HepG2 (cell line): Measurements from ENCODE around the gene ELMOD1. TPM values are rescaled to one million over a fixed set of nuclear protein-coding genes. Genes with fewer than 3 reads are reported as not detected.

Experiments used
- ATAC-seq: fragments of 200-7000 bp; cut with Tn5 transposase; 3 replicates; pipeline ENCODE4 v1.9.1; 2020; ENCODE audit warnings: mild to moderate bottlenecking, moderate library complexity
- BruUV-seq: library from RNA; stranded (reverse); fragments of 400-500 nt; replicated peaks from 2 replicates; lab custom pipeline; 2021; lab: Mats Ljungman, UMichigan
- CTCF ChIA-PET: fragments of 300-600 bp; formaldehyde crosslinking; extraction: SDS; loops from one replicate; lab custom pipeline; 2021; ENCODE audit warnings: low total read pairs, inconsistent platforms, low intra/inter-chr PET ratio; lab: Yijun Ruan, JAX
- POLR2A ChIA-PET: fragments of 350-600 bp; sonication (Branson Sonifier 250); formaldehyde crosslinking; loops from one replicate; lab custom pipeline; 2020; ENCODE audit warnings: antibody characterized with exemption, inconsistent platforms; lab: Yijun Ruan, JAX
- DNase-seq: peaks from one replicate; pipeline ENCODE4 v3.0.0-alpha.2; 2015; ENCODE audit warnings: low spot score
- FAIRE-seq: peaks from 3 replicates; lab custom pipeline; 2011; peaks lifted over from hg19 to GRCh38; lab: Jason Lieb, UNC
- H2AFZ ChIP-seq: one replicate; pipeline ENCODE4 v1.6.1; 2011; ENCODE audit warnings: low read length, inconsistent platforms
- H3K27ac ChIP-seq: fragments of 300-600 bp; 3 replicates; pipeline ENCODE4 v1.8.0; 2011; ENCODE audit warnings: mixed run types, mild to moderate bottlenecking, mixed read lengths, low read length, inconsistent platforms; ENCODE audit not compliant: insufficient read depth; ENCODE audit errors: extremely low read length
- H3K27me3 ChIP-seq, 2 experiments: fragments of 200-600 bp in 1 of 2; 2 replicates in 1 of 2; 3 replicates in 1 of 2; pipeline versions ENCODE4 v1.6.0 to v1.8.0; 2011; ENCODE audit warnings: low read length in 2 of 2, mild to moderate bottlenecking in 2 of 2, moderate library complexity in 2 of 2, inconsistent platforms in 1 of 2; ENCODE audit not compliant: insufficient read depth in 2 of 2, control insufficient read depth in 1 of 2
- H3K36me3 ChIP-seq, 2 experiments: fragments of 200-600 bp in 1 of 2; replicated peaks in 1 of 2; 2 replicates in 1 of 2; 3 replicates in 1 of 2; pipeline versions ENCODE4 v1.5.1 to v1.8.0; 2011; ENCODE audit warnings: low read length in 2 of 2, inconsistent platforms in 1 of 2; ENCODE audit not compliant: insufficient read depth in 2 of 2, control insufficient read depth in 1 of 2
- H3K4me1 ChIP-seq: 2 replicates; pipeline ENCODE4 v1.5.1; 2012; ENCODE audit warnings: low read length, inconsistent platforms; ENCODE audit not compliant: insufficient read depth
- H3K4me2 ChIP-seq: 2 replicates; pipeline ENCODE4 v1.6.0; 2011; ENCODE audit warnings: low read depth, low read length, inconsistent platforms
- H3K4me3 ChIP-seq, 3 experiments: fragments of 200-600 bp in 1 of 3; sonication (generic), shearing (Covaris generic) in 1 of 3; replicated peaks in 1 of 3; 2 replicates each; pipeline ENCODE4 v1.5.1; 2011 to 2016; ENCODE audit warnings: low read length in 3 of 3, inconsistent platforms in 2 of 3, low read depth in 2 of 3, mild to moderate bottlenecking in 2 of 3, control low read depth in 1 of 3, mixed read lengths in 1 of 3; ENCODE audit not compliant: insufficient read depth in 1 of 3
- H3K79me2 ChIP-seq: one replicate; pipeline ENCODE4 v1.6.1; 2011; ENCODE audit warnings: low read length, inconsistent platforms; ENCODE audit not compliant: insufficient read depth
- H3K9ac ChIP-seq: 2 replicates; pipeline ENCODE4 v1.6.0; 2011; ENCODE audit warnings: mild to moderate bottlenecking, low read depth, low read length, inconsistent platforms; ENCODE audit not compliant: insufficient read depth
- H3K9me3 ChIP-seq: 2 replicates; pipeline ENCODE4 v1.5.1; 2012; ENCODE audit warnings: mild to moderate bottlenecking, low read length
- H4K20me1 ChIP-seq: 2 replicates; pipeline ENCODE4 v1.6.0; 2011; ENCODE audit warnings: inconsistent platforms, mild to moderate bottlenecking, low read length, moderate library complexity; ENCODE audit not compliant: insufficient read depth
- MYNN ChIP-seq: sonication (generic); formaldehyde crosslinking; IDR thresholded peaks from 2 replicates; pipeline ENCODE4 v1.4.0; 2020; ENCODE audit warnings: mild to moderate bottlenecking, low read depth, missing genetic modification reagents
- NCOA2 ChIP-seq: sonication (generic); formaldehyde crosslinking; IDR thresholded peaks from 2 replicates; pipeline ENCODE4 v1.8.0; 2022; ENCODE audit warnings: inconsistent platforms
- PTBP1 ChIP-seq: fragments of 200-400 bp; formaldehyde crosslinking; IDR thresholded peaks from 2 replicates; pipeline ENCODE4 v1.6.1; 2018; ENCODE audit warnings: low read length, low read depth; ENCODE audit not compliant: poor library complexity, severe bottlenecking
- SRY ChIP-seq: sonication (generic); formaldehyde crosslinking; IDR thresholded peaks from 2 replicates; pipeline ENCODE4 v1.8.0; 2022; ENCODE audit warnings: mild to moderate bottlenecking, missing genetic modification reagents
- TAF15 ChIP-seq: fragments of 200-400 bp; formaldehyde crosslinking; IDR thresholded peaks from one replicate; pipeline ENCODE4 v1.6.1; 2018; ENCODE audit warnings: mild to moderate bottlenecking, low read depth, low read length; ENCODE audit not compliant: poor library complexity, severe bottlenecking
- ZNF564 ChIP-seq: sonication (generic); formaldehyde crosslinking; IDR thresholded peaks from 2 replicates; pipeline ENCODE4 v1.8.1; 2023; ENCODE audit warnings: mild to moderate bottlenecking, missing genetic modification reagents
- ZNF75D ChIP-seq: sonication (generic); formaldehyde crosslinking; IDR thresholded peaks from 2 replicates; pipeline ENCODE4 v1.8.1; 2023; ENCODE audit warnings: missing genetic modification reagents, mild to moderate bottlenecking, borderline replicate concordance
- WGBS: methylation state at CpG from one replicate; pipeline ENCODE4 v1.1.6; 2017; ENCODE audit warnings: low lambda C conversion rate; 5-methylcytosine and 5-hydroxymethylcytosine counted together
- in situ Hi-C: cut with HindIII; loops from 2 replicates; pipeline ENCODE4 v1.10.0; 2017; ENCODE audit warnings: low pct_unique_long_range_greater_than_20kb; ENCODE audit not compliant: extremely low pct_ligation_motif_present
- intact Hi-C: fragments of 100-400 bp; cut with micrococcal nuclease; formaldehyde crosslinking; loops from one replicate; pipeline ENCODE4 v1.10.0; 2022; ENCODE audit not compliant: unreplicated experiment
- polyA plus RNA-seq, 8 experiments: library from polyadenylated mRNA; depleted of rRNA in 3 of 8; stranded (reverse) in 7 of 8; unstranded in 1 of 8; fragments of >200 nt; fragmentation: Illumina TruSeq in 4 of 8; extraction: Trizol in 4 of 8; gene quantifications; 2 replicates each; pipeline versions ENCODE4 v1.2.1 to v1.2.3, GENCODE V29; 2011 to 2016; ENCODE audit warnings: low read depth in 4 of 8, missing spikeins in 1 of 8, mixed read lengths in 1 of 8; ENCODE audit not compliant: insufficient read depth in 1 of 8
- total RNA-seq, 5 experiments: library from RNA; depleted of rRNA; stranded (reverse); fragments of >200 nt; fragmentation: Illumina TruSeq; extraction: Trizol; gene quantifications; 2 replicates each; pipeline ENCODE4 v1.2.3, GENCODE V29; 2016; ENCODE audit warnings: low read depth in 1 of 5
- TF ChIP-seq, protein P1 (sequence below): sonication (generic); formaldehyde crosslinking; IDR thresholded peaks from 2 replicates; pipeline ENCODE4 v1.4.0; 2020; ENCODE audit warnings: missing genetic modification reagents, low read depth, mild to moderate bottlenecking, borderline replicate concordance
- TF ChIP-seq, protein P2 (sequence below): IDR thresholded peaks from 2 replicates; pipeline ENCODE4 v1.6.1; 2018; ENCODE audit warnings: missing genetic modification reagents, mild to moderate bottlenecking, missing compliant biosample characterization
- TF ChIP-seq, protein P3 (sequence below): IDR thresholded peaks from 2 replicates; pipeline ENCODE4 v1.6.1; 2016; ENCODE audit warnings: low read depth, control low read depth

The ELMOD1 gene
- total and polyA plus RNA-seq, 2 of the 13 experiments (the other 11 are each of a cell fraction or from before 2014, with no cell fraction given): not detected

DNA sequence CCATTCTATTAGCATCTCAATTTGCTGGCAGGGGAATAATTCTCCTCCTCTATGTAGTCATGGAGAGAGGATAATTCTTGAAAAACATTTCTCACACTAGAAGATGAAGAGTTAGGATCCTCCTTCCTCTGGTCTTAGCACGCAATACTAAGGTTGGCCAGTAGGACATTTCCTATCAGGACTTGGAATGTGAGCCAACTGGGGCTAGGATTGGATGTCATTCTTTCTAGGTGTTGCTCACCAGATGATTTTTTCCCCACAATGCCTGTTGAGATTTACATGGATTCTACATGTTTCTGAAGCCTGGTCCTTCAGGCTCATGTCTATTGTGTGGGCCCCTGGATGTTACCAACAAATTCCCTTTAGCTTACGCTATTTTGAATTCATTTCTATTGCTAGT, 92.9 kb downstream of the ELMOD1 start:
- H3K9ac ChIP-seq: no peak overlapping the region
- H3K79me2 ChIP-seq: no peaks in the 10 kb centered on the region
- H4K20me1 ChIP-seq: no peaks in the 10 kb centered on the region
- DNase-seq (no peak), FAIRE-seq (no peak), ATAC-seq (peak; percentile 71)
- no TSS peak for BruUV-seq
- H3K36me3 ChIP-seq: no peaks in the 10 kb centered on the region
- H3K4me1 ChIP-seq: no peaks in the 10 kb centered on the region
- no peak overlapping the region for H3K27ac ChIP-seq
- H3K4me2 ChIP-seq: no peak overlapping the region
- ChIA-PET POLR2A (no interaction called here), CTCF (no interaction called here)
- no peaks in the 10 kb centered on the region for H3K9me3 ChIP-seq
- intact Hi-C loops: no loop called here
- peaks cover 0 to 4% of the 10 kb centered on the region in 2 experiments; a peak in 1 of 5 replicates for H3K27me3 ChIP-seq
- whole genome bisulfite sequencing: 15% methylated on average over 2 of the region's 2 CpGs
- in situ Hi-C loops: no loop called here
- TF ChIP-seq NCOA2 (CRISPR knock-in tag): no peak
- TF ChIP-seq, protein P1, sequence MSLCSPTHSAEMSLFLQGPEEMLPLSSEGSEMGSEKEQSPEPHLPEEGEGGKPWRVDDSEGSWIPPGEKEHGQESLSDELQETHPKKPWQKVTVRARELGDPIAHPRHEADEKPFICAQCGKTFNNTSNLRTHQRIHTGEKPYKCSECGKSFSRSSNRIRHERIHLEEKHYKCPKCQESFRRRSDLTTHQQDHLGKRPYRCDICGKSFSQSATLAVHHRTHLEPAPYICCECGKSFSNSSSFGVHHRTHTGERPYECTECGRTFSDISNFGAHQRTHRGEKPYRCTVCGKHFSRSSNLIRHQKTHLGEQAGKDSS: no peak
- no peak overlapping the region for H3K4me3 ChIP-seq
- H2AFZ ChIP-seq: no peak overlapping the region

DNA sequence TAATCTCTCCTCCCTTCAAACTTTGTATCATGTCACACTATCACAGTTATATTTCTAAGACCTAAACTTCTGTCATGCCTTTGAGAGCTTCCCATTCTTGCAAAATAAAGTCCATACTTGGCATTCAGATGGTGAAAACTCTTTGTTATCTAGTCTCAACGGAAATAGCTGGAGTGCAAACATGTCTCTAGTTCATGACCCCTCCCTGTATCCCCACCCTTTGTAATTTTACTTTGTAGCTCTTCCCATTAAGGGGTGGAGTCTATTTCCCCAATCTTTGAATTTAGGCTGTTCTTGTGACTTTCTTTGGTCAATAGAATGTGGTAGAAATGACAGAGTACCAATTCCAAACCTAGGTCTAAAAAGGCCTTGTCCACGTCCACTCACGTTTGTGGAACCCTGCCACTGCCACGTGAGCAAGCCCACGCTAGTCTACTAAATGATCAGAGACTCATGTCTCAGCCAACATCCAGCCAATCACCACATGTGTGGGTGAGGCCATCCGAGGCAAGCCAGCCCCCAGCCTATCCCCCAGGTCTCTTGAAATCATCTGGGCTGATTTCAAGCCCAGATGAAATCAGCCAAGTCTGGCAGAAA, 97.5 kb downstream of the ELMOD1 start:
- Histone ChIP-seq H3K79me2 (no peaks in the 10 kb centered on the region), H3K9ac (no peak overlapping the region), H2AFZ (no peak overlapping the region), H3K27me3 (no peaks in the 10 kb centered on the region), H3K4me3 (no peak overlapping the region), H4K20me1 (no peaks in the 10 kb centered on the region), H3K9me3 (no peaks in the 10 kb centered on the region), H3K4me2 (no peak overlapping the region), H3K4me1 (no peaks in the 10 kb centered on the region)
- ATAC-seq: no peak
- intact Hi-C loops: no loop called here
- DNase-seq: peak; percentile 4
- FAIRE-seq: no peak
- ChIA-PET POLR2A (no interaction called here), CTCF (interaction anchor here (2.2 to 2.9 kb wide), 2 partner anchors 112 to 139 kb away, joined by 18 to 36 read pairs; no protein-coding TSS in a partner anchor)
- in situ Hi-C loops: no loop called here
- 10% methylated on average over 5 of the region's 6 CpGs for WGBS
- BruUV-seq: no TSS peak
- TF ChIP-seq MYNN (CRISPR knock-in tag) (no peak), PTBP1 (no peak), ZNF75D (CRISPR knock-in tag) (no peak), ZNF564 (CRISPR knock-in tag) (no peak), SRY (no peak), TAF15 (no peak)
- TF ChIP-seq, protein P2, sequence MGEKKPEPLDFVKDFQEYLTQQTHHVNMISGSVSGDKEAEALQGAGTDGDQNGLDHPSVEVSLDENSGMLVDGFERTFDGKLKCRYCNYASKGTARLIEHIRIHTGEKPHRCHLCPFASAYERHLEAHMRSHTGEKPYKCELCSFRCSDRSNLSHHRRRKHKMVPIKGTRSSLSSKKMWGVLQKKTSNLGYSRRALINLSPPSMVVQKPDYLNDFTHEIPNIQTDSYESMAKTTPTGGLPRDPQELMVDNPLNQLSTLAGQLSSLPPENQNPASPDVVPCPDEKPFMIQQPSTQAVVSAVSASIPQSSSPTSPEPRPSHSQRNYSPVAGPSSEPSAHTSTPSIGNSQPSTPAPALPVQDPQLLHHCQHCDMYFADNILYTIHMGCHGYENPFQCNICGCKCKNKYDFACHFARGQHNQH (CRISPR knock-in tag): no peak
- TF ChIP-seq, protein P3, sequence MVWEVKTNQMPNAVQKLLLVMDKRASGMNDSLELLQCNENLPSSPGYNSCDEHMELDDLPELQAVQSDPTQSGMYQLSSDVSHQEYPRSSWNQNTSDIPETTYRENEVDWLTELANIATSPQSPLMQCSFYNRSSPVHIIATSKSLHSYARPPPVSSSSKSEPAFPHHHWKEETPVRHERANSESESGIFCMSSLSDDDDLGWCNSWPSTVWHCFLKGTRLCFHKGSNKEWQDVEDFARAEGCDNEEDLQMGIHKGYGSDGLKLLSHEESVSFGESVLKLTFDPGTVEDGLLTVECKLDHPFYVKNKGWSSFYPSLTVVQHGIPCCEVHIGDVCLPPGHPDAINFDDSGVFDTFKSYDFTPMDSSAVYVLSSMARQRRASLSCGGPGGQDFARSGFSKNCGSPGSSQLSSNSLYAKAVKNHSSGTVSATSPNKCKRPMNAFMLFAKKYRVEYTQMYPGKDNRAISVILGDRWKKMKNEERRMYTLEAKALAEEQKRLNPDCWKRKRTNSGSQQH: no peak
- TF ChIP-seq, all 625 proteins: peak for 0
- H3K36me3 ChIP-seq: no peaks in the 10 kb centered on the region
- H3K27ac ChIP-seq: no peak overlapping the region
